ENCODE measurements around the gene RNF44.

DNA sequence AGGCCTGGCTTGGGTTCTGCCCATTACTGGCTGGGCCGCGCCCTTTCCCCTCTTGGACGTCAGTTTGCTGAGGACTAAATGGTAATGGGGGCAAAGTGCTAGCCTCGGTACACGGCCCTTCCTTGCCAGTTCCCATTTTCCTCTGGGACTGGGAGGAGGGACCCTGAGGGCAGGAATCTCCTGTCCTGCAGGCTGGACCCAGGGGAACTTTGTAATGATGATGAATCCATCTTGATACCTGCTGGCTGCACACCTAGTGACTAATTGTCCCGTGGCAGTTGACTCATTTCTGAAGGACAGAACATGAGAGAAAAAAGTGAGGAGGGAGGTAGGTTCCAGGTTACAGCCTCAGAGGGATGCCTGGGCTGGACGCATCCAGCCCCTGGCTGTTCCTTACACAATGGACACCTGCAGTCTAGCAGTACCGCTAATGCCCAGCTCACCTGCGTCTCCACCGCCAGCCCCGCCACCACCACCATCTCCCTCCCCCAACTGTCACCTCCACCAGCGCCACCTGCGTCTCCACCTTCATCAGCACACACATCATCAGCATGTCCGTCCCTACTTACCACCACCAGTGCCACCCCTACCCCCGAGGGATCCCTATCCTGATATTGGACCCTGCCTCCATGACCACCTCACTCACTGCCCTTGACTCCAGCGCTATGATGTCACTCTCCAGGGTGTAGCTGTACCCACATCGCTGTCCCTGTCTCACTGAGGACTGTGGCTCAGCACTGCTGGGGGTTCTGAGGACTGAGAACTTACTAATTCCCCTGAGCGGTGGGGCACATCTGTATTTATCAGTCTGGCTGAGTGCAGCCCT lies 16.3 kb upstream of the RNF44 start:
- TF ChIP-seq, protein P1, sequence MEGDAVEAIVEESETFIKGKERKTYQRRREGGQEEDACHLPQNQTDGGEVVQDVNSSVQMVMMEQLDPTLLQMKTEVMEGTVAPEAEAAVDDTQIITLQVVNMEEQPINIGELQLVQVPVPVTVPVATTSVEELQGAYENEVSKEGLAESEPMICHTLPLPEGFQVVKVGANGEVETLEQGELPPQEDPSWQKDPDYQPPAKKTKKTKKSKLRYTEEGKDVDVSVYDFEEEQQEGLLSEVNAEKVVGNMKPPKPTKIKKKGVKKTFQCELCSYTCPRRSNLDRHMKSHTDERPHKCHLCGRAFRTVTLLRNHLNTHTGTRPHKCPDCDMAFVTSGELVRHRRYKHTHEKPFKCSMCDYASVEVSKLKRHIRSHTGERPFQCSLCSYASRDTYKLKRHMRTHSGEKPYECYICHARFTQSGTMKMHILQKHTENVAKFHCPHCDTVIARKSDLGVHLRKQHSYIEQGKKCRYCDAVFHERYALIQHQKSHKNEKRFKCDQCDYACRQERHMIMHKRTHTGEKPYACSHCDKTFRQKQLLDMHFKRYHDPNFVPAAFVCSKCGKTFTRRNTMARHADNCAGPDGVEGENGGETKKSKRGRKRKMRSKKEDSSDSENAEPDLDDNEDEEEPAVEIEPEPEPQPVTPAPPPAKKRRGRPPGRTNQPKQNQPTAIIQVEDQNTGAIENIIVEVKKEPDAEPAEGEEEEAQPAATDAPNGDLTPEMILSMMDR (IDR thresholded peaks at IDR 0.05), result no peak
- TF ChIP-seq POLR2A (IDR thresholded peaks at IDR 0.05), result no peak
